A673 (cell line): Measurements from ENCODE around the gene ZFYVE19.

Experiments used
- CTCF ChIP-seq: fragments of 300-800, 200-600 bp; sonication (generic); conservative IDR thresholded peaks from 2 replicates; pipeline ENCODE4 v1.5.1; 2017; ENCODE audit warnings: low read depth, mild to moderate bottlenecking, antibody characterized with exemption, low read length, moderate library complexity, mixed read lengths
- EZH2 ChIP-seq: fragments of 200-600 bp; sonication (generic); IDR thresholded peaks from 2 replicates; pipeline ENCODE4 v1.6.1; 2017; ENCODE audit warnings: borderline replicate concordance, low read depth, mild to moderate bottlenecking, mixed read lengths, antibody characterized with exemption, low read length; ENCODE audit not compliant: poor library complexity, severe bottlenecking

- TF ChIP-seq CTCF = no peak
- no peak for TF ChIP-seq EZH2
These were observed 25.0 kb downstream of the ZFYVE19 start for GRCh38 chr15:40831861-40832260.
